NCI-H1436 treated with DMSO at 0.1 percent for 48 hours (cell line): ENCODE results near the gene TUT4.

Experiments
- DNase-seq: peaks from one replicate; lab custom pipeline; 2025; lab: John Stamatoyannopoulos, UW

TUT4 gene

DNA sequence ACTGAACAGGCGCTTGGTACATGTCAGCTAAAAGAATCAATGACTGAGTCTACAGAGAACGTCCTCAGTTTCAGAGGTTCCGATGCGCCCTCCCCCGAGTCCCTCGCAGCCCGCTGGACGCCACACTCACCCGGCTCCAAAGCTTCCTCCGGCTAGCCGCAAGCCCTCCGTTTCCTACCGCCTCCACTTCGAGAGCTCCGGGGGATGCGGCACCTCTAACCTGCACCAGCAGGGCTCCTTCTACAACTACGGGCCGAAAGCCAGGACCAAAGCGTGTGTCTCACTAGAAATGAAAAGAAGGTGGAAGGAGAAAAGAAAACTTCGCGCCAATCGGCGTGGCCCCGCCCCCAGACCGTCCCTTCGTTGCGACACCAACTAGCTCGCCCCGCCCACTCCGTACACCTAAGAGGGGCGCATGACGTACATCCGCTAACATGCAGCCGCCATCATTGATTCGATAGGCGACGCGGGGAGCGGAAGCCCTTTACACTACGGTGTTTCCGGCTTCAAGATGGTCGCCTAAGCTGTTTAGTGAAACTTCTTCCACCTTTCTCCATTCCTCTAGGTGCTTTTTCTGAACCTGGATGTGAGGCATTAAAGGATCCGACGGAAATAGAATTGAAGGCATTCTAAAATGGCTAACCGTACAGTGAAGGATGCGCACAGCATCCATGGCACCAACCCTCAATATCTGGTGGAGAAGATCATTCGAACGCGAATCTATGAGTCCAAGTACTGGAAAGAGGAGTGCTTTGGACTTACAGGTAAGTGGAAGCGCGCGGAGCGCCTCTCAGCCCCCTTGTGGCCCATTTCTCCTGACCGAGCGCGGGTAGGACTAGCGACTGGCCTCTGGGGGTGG, 148.5 kb downstream of the TUT4 start, which contains the start of the genes ORC1 and PRPF38A:
TSS of gene ORC1 (minus strand) at position 308 of the 859 bp plus-strand sequence. CDS start 2,200 bp downstream, outside the sequence.
TSS of gene PRPF38A (plus strand) at position 487 of the 859 bp plus-strand sequence. CDS start at position 635, 148 bp downstream.
- DNase-seq, result peak; percentile 88

DNA sequence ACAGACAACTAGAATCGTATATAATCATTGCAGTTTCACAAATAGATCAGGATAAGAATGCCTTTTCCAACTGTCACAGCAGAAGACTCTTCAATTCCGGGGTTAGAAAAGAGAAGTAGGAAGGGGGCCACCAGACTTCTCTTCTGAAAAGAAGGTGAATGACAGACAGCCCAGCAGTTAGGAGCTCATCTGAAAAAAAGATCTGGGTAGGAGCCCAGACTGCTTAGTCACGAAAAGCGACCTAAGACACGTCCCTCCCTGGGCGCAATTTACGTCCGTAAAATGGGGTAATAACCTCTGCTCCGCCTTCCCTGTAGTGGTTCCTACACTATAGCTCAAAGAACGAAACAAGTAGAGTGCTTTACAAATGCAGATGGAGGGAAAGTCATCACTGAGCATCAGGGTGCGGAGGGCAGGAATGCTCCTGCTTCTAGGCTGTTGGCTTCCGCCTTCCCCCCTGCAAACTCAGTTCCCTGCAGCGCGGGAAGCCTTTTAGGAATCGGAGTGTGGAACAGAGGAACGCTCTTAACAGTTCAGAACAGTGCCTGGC, 149.3 kb downstream of the TUT4 start:
- DNase-seq, result no peak

DNA sequence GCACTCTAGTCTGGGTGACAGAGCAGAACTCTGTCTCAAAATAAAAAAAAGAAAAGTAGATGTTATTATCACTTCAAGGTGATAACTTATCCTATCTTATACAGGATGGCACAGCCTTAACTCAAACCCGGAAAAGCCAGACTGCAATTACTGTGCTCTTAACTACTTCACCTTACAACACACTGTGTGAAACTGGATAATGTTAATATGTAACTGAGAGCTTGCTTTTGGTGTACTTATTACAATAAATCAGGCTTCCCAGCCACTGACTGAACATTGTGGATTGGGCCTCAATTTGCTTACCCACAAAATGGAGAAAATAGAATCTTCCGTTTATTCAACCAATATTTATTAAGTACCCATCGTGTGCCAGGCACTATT, 150.0 kb downstream of the TUT4 start:
- no peak for DNase-seq

DNA sequence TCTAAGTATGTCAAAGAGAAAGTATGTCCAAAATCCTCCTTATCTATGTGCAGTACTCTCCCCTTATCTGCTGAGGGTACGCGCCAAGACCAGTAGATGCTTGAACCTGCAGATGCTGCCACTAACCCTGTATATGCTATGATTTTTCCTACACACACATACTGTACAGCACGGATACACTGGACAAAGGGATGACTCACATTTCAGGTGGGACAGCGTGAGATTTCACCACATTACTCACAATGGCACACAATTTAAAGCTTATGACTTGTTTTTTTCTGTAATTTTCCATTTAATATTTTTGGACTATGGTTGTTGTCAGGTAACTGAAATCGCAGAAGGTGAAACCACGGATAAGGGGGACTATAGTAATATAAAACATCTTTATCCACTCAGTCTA, 152.8 kb downstream of the TUT4 start:
- no peak for DNase-seq

DNA sequence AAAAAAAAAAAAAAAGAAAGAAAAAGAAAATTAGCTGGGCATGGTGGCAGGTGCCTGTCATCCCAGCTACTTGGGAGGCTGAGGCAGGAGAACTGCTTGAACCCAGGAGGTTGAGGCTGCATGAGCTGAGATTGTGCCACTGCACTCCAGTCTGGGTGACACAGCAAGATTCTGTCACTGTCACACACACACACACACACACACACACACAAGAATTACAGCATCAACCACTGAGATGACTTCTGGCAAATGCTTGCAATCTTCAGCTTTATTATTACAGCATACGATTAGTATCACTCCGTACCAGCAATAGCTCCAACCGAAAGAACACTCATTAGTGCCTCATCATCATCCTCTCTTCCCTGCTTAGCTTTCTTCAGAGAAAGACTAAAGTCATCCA, 153.3 kb downstream of the TUT4 start:
- DNase-seq, result no peak

DNA sequence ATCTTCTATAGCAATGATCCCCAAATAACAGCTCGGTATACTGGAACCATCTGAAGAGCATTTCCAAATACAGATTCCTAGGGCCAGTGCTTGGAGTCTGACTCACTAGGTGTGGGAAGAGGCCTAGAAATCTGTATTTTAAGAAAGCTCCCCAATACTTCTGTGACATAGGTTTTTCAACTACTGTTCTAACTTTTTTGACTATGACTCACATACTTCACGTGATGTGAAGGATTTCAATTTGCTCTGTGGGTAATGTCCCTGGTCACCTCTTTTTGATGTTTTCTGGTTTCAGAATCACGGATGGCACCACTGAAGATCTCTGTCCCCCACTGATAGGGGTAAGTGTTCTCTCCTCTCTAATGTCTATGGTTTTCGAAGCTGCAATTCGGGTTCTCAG, 159.7 kb downstream of the TUT4 start:
- DNase-seq, result no peak

DNA sequence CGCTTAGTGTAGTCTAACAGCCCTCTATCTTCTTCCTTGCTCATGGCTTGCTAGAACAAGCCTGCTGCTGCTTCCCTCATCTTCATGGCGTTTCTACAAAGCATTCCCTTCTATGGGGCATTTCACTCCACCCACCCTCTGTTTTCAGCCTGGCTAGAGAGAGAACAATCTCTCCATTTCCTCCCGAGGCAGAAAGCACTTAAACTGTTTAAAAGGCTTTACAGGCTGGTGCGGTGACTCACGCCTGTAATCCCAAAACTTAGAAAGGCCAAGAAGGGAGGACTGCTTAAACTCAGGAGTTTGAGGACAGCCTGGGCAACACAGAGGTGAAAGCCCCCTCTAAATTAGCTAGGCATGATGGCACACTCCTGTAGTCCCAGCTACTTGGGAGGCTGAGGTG, 166.4 kb downstream of the TUT4 start:
- DNase-seq, result no peak

DNA sequence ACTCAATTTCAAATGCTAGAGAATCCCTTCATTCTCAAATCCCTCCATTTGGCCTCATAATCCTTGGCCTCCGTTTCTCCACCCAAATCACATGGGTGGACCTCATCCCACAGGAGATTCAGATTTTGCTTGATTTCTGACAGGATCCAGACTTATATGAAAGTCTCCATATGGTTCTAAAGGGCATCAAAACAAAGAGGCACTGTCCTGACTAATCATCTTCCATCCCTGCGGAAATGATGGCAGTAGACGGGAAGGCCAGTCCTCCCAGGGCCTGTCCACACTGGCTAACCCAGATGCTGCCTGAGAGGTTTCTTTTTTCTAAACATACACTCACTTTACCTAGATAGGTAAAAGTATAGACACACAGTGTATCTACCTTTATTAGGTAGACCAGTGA, 167.5 kb downstream of the TUT4 start:
- DNase-seq, result no peak
